Psoas muscle (tissue), 8 donors: Measurements from ENCODE around the gene MRPL32. TPM values are rescaled to one million over a fixed set of nuclear protein-coding genes. Genes with fewer than 3 reads are reported as not detected.

Experiments used
- ATAC-seq, 4 donors: fragments of 200-7000 bp; cut with Tn5 transposase; one replicate each; pipeline ENCODE4 v1.9.1; 2020; ENCODE audit warnings: moderate library complexity in 3 of 4, mild to moderate bottlenecking in 2 of 4
- DNase-seq, 2 donors: peaks; one replicate each; pipeline ENCODE4 v3.0.0-alpha.2; 2020
- H3K27ac ChIP-seq: fragments of 200-600 bp; one replicate; pipeline ENCODE4 v1.8.0; 2022
- H3K27me3 ChIP-seq, 3 donors: fragments of 200-600 bp in 1 of 3; one replicate each; pipeline versions ENCODE4 v1.6.1 to v1.8.0; 2013 to 2022; ENCODE audit warnings: low read length in 2 of 3, mild to moderate bottlenecking in 2 of 3, moderate library complexity in 1 of 3; ENCODE audit not compliant: insufficient read depth in 3 of 3
- H3K36me3 ChIP-seq, 2 donors: fragments of 200-600 bp in 1 of 2; one replicate each; pipeline versions ENCODE4 v1.6.1 to v1.8.0; 2013 to 2022; ENCODE audit warnings: low read depth in 1 of 2, mild to moderate bottlenecking in 1 of 2, moderate library complexity in 1 of 2; ENCODE audit not compliant: insufficient read depth in 1 of 2
- H3K4me1 ChIP-seq: fragments of 200-600 bp; one replicate; pipeline ENCODE4 v1.8.0; 2022
- H3K4me3 ChIP-seq: fragments of 200-600 bp; one replicate; pipeline ENCODE4 v1.8.0; 2022; ENCODE audit warnings: mild to moderate bottlenecking
- H3K9me3 ChIP-seq: fragments of 200-600 bp; one replicate; pipeline ENCODE4 v1.8.0; 2022
- CTCF ChIP-seq: fragments of 200-600 bp; IDR thresholded peaks from one replicate; pipeline ENCODE4 v1.8.0; 2022; ENCODE audit warnings: antibody characterized with exemption
- WGBS, 3 donors: extraction: QIAGEN DNeasy Blood & Tissue Kit; methylation state at CpG; one replicate each; pipeline versions ENCODE4 v1.1.6 to v1.1.7; 2013; 5-methylcytosine and 5-hydroxymethylcytosine counted together
- intact Hi-C, 2 donors: fragments of 100-400 bp; cut with DNase I; formaldehyde crosslinking; loops; one replicate each; pipeline versions ENCODE4 v1.11.0 to v1.14.2; 2022
- polyA plus RNA-seq, 3 donors: library from polyadenylated mRNA; stranded (reverse); fragments of 200-250 nt; gene quantifications; one replicate each; pipeline ENCODE4 v1.2.3, GENCODE V29; 2013
- total RNA-seq, 4 donors: library from RNA; stranded (reverse); fragmentation: NEBNext Ultra II Directional in 2 of 4; extraction: Animal tissue kit (Norgen Biotek cat#: 25700) in 2 of 4; gene quantifications; one replicate each; pipeline versions ENCODE4 v1.2.1 to v1.2.4, GENCODE V29; 2021 to 2023
- donor health status: healthy with polysubstance abuse.
- donor health status: DM: no; HTN: no; CAD: no; lungs with moderate emphysema.
- donor health status: Bipolar disorder and iron deficiency.
- donor health status: healthy.
- donor health status: DM: yes; HTN: yes; CAD: no.
- donor health status: DM: no; HTN: no; CAD: no.
- donor health status: DM: no; HTN: no; CAD: no.
- donor health status: DM: yes; HTN: yes; CAD: no.

Gene MRPL32
- total and polyA plus RNA-seq, 7 donors = 34.3 to 133 (median 51.7) TPM

GRCh38 chr7:42960762-42961161 is 28.6 kb downstream of the MRPL32 start:
- Histone ChIP-seq H3K4me1 (no peaks in the 10 kb centered on the region), H3K4me3 (no peak overlapping the region), H3K9me3 (no peaks in the 10 kb centered on the region), H3K27me3 (no peaks in the 10 kb centered on the region), H3K36me3 (no peaks in the 10 kb centered on the region), H3K27ac (no peak overlapping the region)
- WGBS, 3 donors = 49 to 63% (median 54%) methylated on average over 2 of the region's 2 CpGs
- ATAC-seq (no peak), DNase-seq (no peak)
- intact Hi-C loops = no loop called here
- no peak for TF ChIP-seq CTCF

GRCh38 chr7:42961170-42961569 is 29.0 kb downstream of the MRPL32 start:
- Histone ChIP-seq H3K27ac (no peak overlapping the region), H3K4me3 (no peak overlapping the region), H3K27me3 (no peaks in the 10 kb centered on the region), H3K36me3 (no peaks in the 10 kb centered on the region), H3K4me1 (no peaks in the 10 kb centered on the region), H3K9me3 (no peaks in the 10 kb centered on the region)
- no peak for TF ChIP-seq CTCF
- WGBS, 3 donors = 46 to 73% (median 72%) methylated on average over 2 of the region's 2 CpGs
- intact Hi-C loops = no loop called here
- ATAC-seq (no peak), DNase-seq (no peak)

- no peak for DNase-seq
- ATAC-seq = no peak
- 58 to 70% (median 69%) methylated on average over 2 of the region's 2 CpGs for WGBS, 3 donors
Measured at GRCh38 chr7:42964293-42964692, 32.1 kb downstream of the MRPL32 start.

GRCh38 chr7:42964849-42965805 is 33.0 kb downstream of the MRPL32 start:
- Histone ChIP-seq H3K9me3 (no peaks in the 10 kb centered on the region), H3K4me1 (no peaks in the 10 kb centered on the region), H3K4me3 (no peak overlapping the region), H3K27ac (no peak overlapping the region), H3K36me3 (no peaks in the 10 kb centered on the region), H3K27me3 (no peaks in the 10 kb centered on the region)
- no peak for TF ChIP-seq CTCF
- DNase-seq = no peak
- no peak for ATAC-seq
- 46 to 51% (median 50%) methylated on average over 6 of the region's 6 CpGs for WGBS, 3 donors
- intact Hi-C loops = no loop called here

More at GRCh38 chr7:42964293-42964692, 32.1 kb downstream of the MRPL32 start:
- Histone ChIP-seq H3K27me3 (no peaks in the 10 kb centered on the region), H3K4me3 (no peak overlapping the region), H3K36me3 (no peaks in the 10 kb centered on the region), H3K9me3 (no peaks in the 10 kb centered on the region), H3K4me1 (no peaks in the 10 kb centered on the region), H3K27ac (no peak overlapping the region)
- intact Hi-C loops = no loop called here
- no peak for TF ChIP-seq CTCF
